ELF-1 (cell line): ENCODE measurements around the gene KRTAP10-2.
A peak's percentile ranks its signal among the peaks of the same experiment; 100 is the strongest.
"Not testable (repeated sequence)": the region's sequence is repeated elsewhere in the genome, so short reads cannot be mapped to it uniquely, and the experiment has no call there.

Experiments
- DNase-seq: peaks from one replicate; pipeline ENCODE4 v3.0.0-alpha.2; 2016; ENCODE audit warnings: low read depth, low spot score

Gene KRTAP10-2

GRCh38 chr21:44568261-44568660, 17.0 kb upstream of the KRTAP10-2 start:
- no peak for DNase-seq

DNA sequence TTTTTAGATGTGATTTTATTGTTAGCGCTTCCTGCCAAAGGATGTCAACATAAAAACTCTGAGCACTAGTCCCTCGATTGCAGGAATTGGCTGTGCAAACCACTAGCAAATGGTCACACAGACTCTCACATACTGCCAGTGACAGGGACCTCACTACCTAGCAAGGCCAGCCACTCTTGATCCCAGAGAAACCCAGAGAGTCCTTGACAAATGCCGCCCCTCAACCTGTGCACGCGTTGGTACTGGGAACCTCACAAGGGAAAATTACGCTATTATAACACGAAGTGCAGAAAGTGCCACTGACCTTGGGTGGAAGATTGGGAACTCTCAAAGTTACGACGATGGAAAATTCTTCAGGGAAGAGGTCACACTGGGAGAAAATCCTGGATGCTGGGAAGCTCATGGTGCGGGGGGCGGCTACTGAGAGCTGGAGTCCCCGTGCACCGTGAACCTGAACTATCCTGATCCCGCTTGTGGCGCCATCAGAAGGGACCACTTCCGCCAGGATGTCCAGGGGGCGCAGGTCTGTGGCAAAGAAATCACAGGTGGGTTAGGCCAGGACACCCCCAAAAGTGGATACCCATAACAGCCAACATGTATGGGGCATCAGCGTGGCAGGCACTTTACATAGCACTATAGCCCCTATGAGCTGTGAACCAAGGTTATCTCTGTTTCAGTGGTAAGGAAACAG, 16.3 kb upstream of the KRTAP10-2 start:
- no peak for DNase-seq

DNA sequence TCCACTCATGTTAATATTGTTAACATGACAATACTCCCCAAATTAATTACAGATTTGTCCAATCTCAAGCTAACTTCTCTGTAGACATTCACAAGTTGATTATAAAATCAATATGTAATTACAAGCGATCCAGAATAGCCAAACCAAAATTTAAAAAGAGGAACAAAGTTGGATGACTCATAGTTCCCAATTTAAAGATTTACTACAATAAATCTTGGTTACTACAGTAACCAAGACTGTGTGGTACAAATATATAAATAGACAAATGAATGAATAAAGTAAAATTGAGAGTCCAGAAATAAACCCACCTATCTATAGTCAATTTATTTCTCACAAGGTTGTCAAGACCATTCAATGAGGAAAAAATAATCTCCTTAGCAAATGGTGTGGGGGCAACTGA, 15.1 kb upstream of the KRTAP10-2 start:
- no peak for DNase-seq

- DNase-seq = no peak
These were observed 13.7 kb upstream of the KRTAP10-2 start for GRCh38 chr21:44564886-44565598.

DNA sequence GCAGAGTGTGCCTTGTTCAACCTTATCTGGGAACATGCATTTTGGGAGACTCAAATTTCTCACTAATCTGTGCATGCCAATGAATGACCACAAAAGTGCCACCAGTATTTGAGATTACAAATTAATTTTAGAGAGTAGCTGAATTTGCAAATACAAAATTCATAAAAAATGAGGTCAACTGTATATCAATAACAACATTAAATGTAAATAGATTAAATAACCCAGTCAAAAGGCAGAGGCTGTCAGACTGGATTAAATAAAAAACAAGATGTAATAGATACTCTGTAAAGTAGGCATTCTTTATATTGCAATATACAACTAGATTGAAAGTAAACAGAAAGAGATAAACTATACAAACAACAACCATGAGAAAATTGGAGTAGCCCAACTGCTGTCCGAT, 12.8 kb upstream of the KRTAP10-2 start:
- no peak for DNase-seq

DNA sequence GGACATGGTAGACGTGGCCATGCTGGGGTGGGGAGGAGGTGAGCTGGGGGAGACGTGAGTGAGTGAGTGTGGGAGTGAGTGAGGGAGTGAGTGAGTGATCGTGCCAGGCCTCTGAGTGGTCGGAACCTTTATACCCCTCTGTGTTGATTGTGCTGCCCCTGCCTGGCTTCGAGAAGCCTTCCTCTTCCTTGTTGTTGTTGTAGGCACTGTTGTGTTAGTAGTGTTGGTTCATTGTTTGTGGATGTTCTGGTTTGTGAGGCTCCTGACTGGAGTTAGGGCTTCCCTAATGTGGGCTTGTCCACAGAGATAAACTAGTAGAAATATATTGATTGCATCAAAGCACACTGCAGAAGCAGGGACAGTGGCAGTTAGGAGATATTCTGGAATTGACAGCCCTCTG, 7.4 kb upstream of the KRTAP10-2 start, which contains the start of gene KRTAP10-3:
Gene KRTAP10-3 (minus strand): TSS at position 101 of the 400 bp plus-strand sequence. CDS start 80 bp downstream, at position 21.
- no peak for DNase-seq

DNA sequence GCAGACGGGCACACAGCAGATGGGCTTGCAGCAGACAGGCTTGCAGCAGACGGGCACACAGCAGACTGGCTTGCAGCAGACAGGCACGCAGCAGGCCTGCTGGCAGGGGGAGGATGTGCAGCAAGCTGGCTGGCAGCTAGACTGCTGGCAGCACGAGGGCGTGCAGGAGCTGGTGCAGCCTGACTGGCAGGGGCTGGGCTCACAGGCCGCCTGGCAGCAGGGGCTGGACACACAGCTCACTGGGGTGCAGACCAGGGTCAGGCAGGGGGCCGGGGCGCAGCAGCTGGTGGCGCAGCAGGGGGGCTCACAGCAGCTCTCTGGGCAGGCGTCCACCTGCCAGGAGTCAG, 7.0 kb upstream of the KRTAP10-2 start:
- not testable (repeated sequence) for DNase-seq

DNA sequence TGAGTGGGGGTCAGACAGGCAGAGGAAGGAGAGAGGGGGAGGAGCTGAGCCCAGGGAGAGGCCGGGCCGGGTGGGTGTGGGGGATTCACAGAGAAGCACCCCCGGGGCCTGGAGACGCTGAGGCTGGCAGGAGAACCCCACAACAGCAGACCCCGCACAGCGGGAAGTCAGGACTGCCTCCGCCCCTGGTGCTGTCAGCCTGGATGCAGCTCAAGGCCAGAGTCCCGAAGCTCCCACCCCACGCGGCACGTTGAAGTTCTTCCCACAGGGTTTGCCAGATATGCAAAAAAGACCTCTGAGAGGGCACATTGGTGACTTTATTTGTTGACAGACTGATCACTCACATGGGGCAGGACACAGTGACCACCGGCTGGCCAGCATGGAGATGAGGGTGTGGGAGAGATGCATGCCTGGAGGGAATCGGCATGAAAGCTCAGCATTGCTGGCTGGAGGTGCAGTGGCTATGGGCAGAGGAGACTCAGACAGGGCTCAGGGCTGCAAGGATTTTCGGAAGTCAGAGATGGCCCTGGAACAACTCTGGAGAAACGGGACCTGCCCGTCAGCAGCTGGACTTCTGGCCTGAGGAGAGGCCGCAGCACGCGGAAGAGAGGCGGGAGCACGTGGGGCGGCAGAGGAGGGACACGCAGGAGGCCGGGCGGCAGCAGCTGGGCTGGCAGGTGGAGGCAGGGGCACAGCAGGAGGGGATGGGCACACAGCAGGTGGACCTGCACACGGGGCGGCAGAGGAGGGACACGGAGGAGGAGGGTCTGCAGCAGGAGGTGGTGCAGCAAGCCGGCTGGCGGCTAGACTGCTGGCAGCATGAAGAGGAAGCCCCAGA, 6.4 kb upstream of the KRTAP10-2 start:
- DNase-seq = peak; percentile 34

DNA sequence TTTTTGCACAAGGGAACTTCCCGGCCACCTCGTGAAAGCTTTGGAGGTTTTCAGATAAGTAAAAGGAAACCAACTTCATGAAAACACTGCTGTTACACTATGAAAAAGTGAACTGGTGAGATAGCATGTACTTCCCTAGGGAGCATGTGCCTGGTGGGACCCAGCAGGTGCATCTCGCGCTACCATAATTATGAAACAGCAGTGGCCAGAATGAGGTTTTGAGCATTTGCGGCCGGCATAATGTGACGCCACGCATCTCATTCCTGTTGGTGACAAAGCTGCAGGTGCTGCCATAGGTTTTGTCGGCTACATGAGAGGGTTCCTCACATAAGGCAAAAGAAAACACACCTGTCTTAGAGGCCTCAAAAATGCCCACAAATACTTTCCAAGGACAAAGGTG, 5.6 kb upstream of the KRTAP10-2 start:
- DNase-seq = no peak

DNA sequence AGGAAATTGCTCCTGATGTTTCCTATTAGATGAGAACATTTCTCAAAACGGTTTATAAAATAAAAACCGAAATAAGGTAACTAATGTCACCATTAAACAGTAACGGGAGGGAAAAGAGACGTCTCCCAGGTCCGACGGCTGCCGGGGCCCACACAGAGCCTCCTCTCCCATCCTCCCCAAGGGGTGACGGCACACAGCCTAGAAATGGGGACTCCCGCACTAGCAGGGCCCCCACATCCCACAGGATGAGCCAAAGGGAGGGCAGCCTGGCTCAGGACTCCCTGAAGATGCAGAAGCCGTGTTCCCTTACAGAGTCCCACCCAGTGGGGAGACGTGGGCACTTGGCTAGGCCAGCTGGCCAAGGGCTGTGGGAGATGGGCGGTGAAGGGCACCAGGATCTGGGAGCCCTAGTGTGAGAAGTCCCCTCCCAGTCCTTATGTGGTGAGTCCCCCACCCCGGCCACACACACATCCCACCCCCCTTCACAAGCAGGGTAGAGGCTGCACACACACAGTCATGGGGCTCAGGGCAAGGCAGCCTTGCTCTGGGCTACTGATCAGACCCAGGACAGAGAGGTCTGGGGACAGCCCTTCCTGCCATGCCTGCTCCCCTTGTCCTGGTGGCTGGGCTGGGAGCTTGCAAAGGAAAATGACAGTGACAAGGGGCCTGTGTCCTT, 4.0 kb upstream of the KRTAP10-2 start:
- no peak for DNase-seq

DNA sequence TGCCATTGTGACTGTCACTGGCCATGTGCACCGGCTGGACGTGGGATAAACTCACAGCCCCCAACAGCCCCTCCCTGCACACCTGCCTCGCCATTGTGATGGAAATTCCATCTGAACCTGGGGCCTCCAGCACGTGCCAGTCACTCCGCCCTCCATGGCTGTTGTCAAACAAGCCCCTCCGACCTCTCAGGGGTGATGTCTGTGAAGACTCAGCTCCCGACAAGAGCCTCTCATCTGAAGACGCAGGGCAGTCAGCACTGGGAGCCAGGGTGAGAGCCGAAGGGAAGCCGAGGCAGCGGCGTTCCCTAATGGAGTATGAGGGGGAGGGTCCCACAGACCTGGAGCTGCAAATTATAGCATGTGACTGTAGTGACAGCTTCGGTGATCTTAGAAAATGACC, 1.4 kb upstream of the KRTAP10-2 start:
- peak; percentile 38 for DNase-seq

GRCh38 chr21:44552136-44552535, 831 bp upstream of the KRTAP10-2 start:
- DNase-seq = no peak

DNA sequence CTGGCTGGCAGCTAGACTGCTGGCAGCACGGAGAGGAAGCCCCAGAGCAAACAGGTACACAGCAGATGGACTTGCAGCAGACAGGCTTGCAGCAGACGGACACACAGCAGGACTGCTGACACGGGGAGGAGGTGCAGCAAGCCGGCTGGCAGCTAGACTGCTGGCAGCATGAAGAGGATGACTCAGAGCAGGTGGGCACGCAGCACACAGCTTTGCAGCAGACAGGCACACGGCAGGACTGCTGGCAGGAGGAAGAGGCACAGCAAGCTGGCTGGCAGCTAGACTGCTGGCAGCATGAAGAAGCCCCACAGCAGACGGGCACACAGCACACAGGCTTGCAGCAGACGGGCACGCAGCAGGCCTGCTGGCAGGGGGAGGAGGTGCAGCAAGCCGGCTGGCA, 498 bp downstream of the KRTAP10-2 start:
- DNase-seq = no peak

DNA sequence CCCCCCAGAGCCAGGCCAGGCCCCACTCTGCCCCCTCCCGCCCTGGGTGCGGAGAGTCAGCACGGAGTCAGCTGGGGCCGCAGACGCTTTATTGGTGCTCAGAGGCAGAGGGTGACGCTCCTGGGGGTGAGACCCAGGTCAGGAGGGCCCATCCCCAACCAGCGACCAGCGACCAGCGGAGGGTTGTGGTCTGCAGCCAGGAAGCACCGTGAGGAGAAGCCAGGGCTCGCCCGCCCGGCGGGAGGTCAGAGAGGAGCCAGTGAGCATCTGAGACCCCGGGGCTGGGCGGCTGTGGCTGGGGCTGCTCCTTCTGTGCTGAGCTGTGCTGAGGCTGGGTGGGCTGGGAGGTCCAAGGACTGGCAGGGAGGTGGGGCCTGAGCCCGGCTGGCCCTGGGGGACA, 1.0 kb downstream of the KRTAP10-2 start:
- DNase-seq = peak; percentile 41

DNA sequence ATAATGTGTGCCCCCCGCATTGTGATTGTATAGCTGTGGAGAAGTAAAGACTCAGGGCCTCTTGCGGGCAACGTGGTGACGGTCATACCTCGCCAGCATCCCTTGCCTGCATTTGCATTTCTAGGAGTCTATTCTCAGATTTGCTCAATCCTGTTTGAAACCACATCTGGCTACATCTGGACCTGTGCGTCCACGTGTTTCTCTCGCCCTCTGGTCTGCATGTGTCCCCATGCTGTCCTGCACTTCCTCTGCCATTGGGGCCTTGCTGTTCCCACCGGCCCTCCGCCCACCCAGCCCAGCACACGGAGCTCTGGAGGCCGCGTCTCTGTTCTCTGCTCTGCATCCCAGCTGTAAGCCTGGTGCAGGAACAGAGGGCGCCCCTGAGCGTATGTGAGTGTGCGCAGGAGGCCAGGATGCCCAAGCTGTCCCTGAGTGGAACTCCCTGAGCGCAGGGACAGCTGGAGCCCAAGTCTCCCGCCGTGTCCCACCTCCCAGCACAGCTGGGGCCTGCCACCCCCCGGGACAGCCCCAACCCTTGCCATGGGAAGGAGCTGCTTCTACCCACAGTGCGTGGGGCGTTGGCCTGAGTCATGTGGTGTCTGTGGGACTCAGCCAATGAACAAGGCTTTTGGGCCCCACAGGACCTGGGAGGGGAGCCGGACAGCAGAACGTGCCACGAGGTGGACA, 1.6 kb downstream of the KRTAP10-2 start:
- DNase-seq = peak; percentile 19

DNA sequence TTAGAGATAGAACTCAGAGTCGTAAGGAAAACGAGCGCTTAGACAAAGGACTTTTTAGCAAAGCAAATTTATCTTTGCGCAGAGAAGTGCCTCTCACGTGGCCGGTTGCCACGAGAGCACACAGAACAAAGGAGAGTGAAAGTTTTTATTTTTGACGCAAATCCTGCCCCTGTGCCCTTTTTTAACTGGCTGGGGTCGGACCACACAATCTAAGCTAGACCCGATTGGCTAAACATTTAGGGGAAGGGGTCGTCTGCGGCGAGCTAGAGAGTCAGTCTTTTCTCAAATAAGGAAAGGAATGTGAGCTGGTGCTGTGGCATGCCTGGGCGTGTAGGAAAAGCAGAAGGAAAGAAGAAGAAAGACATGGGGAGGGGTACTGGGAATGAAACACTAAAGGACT, 2.4 kb downstream of the KRTAP10-2 start:
- peak; percentile 67 for DNase-seq

DNA sequence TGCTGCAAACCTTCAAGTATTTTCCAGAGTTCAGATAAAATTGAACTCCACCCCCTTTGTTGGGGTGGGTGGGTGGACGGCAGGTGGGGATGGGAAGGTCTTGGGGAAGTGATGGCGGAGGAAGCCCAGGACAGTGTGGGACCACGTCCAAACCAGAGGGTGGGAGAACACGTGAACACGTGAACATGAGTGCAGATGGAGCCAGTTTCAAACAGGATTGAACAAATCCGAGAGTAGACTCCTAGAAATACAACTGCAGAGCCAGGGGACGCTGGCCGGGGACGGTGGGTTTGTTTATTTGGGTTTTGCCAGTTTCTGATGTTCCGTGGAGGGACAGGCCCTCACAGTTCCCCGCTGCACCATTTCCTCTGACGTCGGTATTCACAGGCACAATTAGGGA, 2.9 kb downstream of the KRTAP10-2 start:
- DNase-seq = no peak

GRCh38 chr21:44547656-44548331, 3.5 kb downstream of the KRTAP10-2 start:
- DNase-seq = no peak

DNA sequence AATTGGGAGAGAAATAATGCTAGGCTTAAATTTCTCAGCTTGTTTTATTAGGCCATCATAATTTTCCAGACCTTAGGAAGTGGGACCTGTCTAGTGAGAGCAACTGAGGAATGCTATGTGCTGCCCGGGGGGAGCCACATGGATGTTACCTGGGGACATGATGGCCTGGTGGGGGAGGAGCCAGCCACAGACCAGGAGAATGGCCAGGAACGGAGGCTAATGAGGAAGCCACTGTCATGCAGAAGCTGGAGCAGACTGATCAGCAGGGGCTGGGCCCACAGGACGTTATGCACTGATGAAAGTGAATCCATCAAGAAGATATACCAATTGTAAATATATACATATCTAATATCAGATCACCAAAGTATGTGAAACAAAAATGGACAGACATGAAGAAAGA, 6.7 kb downstream of the KRTAP10-2 start:
- DNase-seq = peak; percentile 21

- no peak for DNase-seq
These were observed 8.6 kb downstream of the KRTAP10-2 start for GRCh38 chr21:44542716-44543115.
